ENCODE data around the gene RFESD.

DNA sequence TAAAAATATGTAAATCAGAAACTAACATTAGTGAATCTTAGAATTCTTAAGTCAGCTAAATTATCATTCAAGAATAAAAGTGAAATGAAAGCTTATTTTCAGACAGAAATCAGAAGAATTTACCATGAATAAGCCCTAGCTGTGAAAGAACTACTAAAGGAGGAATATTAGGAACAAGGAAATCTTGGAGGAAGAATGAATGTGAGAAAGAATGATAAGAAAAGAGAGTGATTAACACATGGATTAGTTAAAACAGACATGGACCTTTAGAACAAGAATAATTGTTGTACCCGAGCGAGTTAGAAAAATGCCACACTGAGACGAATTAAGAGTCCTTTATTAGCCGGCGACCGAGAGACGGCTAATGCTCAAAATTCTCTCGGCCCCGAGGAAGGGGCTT is 60.5 kb downstream of the RFESD start:
- TF ChIP-seq, protein P1, sequence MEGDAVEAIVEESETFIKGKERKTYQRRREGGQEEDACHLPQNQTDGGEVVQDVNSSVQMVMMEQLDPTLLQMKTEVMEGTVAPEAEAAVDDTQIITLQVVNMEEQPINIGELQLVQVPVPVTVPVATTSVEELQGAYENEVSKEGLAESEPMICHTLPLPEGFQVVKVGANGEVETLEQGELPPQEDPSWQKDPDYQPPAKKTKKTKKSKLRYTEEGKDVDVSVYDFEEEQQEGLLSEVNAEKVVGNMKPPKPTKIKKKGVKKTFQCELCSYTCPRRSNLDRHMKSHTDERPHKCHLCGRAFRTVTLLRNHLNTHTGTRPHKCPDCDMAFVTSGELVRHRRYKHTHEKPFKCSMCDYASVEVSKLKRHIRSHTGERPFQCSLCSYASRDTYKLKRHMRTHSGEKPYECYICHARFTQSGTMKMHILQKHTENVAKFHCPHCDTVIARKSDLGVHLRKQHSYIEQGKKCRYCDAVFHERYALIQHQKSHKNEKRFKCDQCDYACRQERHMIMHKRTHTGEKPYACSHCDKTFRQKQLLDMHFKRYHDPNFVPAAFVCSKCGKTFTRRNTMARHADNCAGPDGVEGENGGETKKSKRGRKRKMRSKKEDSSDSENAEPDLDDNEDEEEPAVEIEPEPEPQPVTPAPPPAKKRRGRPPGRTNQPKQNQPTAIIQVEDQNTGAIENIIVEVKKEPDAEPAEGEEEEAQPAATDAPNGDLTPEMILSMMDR (IDR thresholded peaks at IDR 0.05; ENCODE audit: low read depth, low read length), result no peak
- TF ChIP-seq, protein P2, sequence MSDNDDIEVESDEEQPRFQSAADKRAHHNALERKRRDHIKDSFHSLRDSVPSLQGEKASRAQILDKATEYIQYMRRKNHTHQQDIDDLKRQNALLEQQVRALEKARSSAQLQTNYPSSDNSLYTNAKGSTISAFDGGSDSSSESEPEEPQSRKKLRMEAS (IDR thresholded peaks at IDR 0.05; ENCODE audit: low read depth, low read length), result no peak
